Amniotic epithelial cell (primary cell): ENCODE results near the gene NARS2.
"Not testable (repeated sequence)": the region's sequence is repeated elsewhere in the genome, so short reads cannot be mapped to it uniquely, and the experiment has no call there.

Experiments used
- DNase-seq: peaks from one replicate; pipeline ENCODE4 v3.0.0-alpha.2; 2010; ENCODE audit warnings: low read depth

Gene NARS2

DNA sequence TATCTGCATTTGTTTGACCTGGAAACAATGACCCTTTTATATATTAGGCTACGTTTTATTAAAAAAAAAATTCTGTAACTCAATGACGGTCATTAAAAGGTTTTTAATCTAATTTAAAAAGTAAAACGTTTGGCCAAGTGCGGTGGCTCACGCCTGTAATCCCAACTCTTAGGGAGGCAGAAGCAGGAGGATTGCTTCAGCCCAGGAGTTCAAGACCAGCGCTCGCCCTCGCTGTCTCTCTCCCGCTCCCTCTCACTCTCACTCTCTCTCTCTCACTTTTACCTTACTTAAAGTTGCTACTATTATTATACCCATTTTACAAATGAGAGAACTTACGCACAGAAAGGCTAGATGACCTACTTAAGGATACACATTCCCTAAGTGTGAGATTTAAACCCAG is 814 bp upstream of the NARS2 start:
- no peak for DNase-seq

DNA sequence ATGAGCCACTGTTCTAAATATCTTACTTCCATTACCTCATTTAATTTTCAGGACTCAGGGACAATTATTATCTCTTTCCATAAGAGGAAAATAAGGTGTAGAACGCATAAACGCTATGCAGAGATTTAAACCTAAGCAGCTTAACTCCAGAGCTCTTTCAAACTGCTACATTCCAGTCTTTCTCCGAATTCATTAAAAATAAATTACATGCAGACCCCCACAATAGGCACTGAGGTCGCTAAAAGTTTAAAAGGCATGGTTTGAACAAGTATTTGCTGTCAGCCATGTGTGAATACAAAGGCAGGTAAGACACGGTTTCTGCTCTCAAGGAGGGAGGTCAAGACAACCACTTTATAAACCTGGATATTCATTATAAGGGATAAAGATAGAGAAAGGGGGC is 983 bp downstream of the NARS2 start:
- DNase-seq: no peak

DNA sequence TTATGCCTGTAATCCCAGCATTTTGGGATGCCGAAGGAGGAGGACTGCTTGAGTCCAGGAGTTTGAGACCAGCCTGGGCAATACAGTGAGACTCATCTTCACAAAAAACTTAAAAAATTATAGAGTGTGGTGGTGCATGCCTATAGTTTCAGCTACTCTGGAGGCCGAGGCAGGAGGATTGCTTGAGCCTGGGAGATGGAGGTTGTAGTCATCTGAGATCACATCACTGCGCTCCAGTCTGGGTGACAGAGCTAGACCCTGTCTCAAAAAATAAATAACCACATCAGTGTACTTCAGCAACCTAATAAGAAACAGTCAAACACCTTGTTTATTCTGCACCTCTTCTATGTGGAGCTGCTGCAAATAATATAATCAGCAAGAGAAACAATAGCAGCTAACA is 1.4 kb downstream of the NARS2 start:
- no peak for DNase-seq

DNA sequence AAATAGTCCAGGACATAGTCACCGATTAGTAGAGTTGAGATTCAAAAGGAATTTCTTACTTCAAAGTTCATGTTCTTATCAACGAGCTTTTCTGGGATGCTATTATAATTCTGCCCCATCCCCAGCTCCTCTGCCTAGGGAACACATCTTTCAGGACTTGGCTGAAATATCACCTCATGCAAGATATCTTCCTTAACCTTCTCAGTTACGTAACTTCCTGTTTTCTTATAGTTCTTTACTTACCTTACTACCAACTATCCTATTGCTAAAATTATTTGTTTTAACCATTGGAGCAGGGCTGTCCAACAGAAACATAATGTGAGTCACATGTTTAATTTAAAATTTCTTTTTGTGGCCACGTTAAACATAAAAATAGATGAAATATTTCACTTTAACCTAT is 2.3 kb downstream of the NARS2 start:
- DNase-seq: no peak

DNA sequence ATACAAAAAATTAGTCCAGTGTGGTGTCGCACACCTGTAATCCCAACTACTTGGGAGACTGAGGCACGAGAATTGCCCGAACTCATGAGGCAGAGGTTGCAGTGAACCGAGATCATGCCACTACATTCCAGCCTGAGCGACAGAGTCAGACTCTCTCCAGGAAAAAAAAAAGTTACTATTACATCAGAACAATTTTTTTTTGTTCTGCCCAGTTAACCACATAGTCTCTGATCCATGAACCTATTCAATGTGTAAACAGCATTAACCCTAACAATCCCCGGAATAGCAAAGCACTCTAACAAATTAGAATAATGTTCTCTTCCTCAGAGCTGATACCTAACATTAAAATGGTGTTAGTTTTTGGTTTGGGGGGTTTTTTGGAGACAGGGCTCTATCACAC is 4.6 kb downstream of the NARS2 start:
- DNase-seq: no peak

DNA sequence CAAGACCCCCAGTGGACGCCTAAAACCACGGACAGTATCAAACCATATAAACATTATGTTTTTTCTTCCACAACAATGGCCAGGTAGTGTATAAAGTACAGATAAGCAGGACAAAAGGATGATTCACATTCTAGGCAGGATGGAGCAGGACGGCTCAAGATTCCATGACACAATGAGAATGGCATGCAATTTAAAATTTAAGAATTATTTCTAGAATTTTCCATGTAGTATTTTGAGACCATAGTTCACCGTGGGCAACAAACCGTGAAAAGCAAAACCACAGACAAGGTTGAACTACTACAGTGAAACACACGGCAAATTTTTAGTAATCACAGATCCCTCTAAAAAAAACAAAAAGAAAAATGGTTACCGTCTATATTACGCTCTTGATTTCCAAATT is 7.5 kb downstream of the NARS2 start:
- peak; percentile 39 for DNase-seq

DNA sequence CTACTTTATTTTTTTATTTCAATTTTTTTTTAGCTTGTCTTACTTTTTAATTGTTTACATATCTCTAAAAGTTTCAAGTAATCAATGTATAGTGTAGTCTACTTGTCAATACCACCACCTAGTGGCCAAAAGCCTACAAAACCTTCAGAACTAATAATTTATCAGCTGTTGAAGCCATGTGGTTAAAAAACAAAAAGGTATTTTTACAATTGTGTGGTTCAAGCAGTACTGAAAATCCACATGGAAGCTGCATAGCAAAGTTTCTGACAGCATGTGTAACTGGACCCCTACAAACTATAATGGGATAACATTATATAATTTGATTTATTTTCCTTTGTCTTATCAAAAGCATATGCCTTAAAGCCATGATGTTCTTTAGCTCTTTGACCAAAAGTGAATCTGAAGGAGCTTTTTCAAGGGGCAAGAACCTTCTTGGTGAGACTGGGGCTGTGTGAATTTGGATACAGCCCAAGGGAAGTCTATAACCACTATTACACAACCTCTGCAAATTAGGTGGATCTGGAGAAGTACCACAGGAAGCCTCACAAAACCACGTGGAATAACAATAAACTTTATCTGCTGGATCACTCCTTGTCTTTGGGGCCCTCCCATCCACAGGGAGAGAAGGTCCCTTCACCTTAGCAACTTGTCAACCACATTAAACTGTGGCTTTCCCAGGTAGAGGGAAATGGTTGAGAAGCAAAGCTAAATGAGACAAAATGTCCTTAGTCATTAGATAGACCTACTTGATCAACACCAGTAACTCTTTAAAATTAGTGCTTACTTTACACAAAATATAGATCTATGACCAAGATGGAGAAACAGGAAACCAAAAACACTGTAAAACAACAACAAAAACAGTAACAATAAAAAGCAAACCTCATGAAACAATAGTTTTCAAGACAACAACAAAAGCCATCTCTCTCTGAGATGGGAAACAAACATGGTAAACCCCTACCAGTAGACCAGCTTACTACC is 9.9 kb downstream of the NARS2 start:
- DNase-seq: peak; percentile 67

DNA sequence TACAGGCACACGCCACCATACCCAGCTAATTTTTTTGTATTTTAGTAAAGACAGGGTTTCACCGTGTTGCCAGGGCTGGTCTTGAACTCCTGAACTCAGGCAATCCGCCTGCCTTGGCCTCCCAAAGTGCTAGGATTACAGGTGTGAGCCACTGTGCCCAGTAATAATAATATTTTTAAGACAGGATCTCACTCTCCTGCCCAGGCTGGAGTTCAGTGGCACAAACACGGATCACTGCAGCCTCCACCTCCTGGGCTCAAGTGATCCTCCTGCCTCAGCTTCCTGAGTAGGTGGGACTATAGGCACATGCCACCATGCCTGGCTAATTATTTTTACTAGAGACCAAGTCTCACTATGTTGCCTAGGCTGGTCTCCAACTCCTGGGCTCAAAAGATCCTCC is 10.6 kb downstream of the NARS2 start:
- not testable (repeated sequence) for DNase-seq

DNA sequence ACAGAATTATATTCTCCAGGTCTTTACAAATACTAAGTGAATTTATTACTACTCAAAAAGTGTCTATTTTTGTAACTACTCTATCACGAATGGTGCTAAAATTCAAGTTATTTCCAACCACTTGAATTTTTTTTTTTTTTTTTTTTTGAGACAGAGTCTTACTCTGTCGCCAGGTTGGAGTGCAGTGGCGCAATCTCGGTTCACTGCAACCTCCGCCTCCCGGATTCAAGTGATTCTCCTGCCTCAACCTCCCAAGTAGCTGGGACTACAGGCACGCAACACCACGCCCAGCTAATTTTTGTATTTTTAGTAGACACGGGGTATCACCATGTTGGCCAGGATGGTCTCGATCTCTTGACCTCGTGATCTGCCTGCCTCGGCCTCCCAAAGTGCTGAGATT is 11.6 kb downstream of the NARS2 start:
- not testable (repeated sequence) for DNase-seq

DNA sequence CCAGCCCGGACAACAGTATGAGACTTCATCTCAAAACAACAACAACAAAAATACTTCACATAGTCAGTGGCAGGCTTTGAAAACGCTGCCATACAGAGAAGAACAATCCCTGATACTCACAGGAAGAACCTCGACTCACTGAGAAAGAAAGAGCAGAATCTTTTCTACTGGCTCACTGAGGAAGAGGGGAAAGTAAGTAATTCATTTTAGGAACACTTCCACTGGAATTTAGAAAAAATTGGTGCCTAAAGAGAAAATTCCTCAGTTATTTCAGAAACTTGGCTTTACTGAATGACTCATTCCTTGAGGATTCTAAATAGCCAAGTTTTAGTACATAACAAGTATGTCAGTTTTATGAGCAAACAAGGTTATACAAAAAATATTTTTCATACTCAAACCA is 12.3 kb downstream of the NARS2 start:
- peak; percentile 77 for DNase-seq

DNA sequence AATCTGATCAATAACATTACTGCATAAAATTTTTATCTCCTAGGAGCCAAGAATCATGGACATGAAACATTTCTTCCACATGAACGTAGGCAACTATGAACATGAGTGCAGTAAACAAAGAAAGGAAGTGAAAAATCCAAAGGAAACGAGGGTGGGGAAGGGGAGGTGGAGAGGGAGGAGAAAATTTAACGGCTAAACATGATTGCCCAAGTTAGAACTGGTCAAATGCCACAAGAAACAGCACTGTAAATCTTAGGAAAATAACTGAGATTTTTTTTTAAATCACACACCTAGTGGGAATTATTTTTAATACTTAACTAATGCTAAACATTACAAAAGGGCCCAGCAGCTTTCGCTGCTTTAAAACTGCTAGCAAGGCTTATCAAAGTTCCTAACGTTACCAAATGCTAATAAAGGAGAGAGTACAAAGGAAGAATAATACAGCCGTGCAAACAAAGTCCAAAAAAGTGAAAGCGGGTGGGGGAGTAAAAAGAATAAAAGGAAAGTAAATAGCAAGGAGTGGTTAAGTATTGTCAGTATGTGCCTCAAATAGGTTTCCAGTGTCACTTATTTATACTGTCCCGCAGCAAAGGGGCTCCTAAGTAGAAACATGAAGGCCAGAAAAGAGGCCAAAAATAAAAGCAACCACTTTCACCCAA is 13.7 kb downstream of the NARS2 start:
- peak; percentile 37 for DNase-seq

DNA sequence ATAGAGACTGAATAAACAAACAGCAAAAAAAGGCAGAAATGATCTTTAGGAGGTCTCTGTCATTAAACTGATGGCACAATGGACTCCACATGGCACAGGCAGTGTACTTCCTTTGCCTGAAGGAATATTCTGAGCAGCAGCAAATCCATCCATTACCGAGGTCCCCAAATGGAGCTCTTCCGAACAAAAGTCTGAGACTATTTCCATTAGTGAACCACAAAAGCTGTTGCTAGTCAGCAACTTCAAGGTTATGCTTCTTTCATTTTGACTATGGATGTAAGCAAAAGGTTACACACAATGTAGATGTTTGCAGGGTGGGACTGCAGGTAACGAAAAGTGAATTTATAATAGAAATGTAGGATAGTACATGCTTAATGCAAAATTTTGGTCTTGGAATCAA is 14.5 kb downstream of the NARS2 start:
- no peak for DNase-seq

DNA sequence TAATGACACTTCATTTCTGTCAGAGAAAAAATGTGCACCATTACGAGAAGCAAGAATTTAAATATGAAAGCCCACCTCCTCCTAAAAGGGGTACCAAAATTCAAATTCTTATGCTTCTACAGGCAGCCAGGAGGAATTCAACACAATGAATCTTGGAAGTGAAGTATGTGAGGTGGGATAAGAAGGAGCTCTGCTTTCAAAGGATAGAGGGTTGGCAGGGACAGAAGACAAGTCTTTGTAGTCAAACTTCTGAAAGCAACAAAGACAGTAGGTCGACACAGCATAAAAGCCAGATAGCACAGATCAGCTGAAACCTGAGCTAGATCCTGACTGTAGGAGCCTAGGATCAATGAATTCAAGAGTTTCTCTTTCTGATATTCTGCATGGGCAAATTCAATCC is 17.4 kb downstream of the NARS2 start:
- DNase-seq: no peak

DNA sequence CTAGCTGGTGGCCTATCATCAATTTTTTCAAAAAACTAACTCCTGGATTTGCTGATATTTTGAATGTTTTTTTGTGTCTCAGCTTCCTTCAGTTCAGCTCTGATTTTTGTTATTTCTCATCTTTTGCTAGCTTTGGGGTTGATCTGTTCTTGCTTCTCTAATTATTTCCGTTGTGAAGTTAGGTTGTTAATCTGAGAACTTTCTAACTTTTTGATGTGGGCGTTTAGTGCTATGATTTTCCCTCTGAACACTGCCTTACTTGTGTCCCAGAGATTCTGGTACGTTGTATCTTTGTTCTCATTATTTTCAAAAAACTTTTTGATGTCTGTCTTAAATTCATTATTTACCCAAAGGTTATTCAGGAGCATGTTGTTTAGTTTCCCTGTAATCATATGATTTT is 19.1 kb downstream of the NARS2 start:
- DNase-seq: no peak

DNA sequence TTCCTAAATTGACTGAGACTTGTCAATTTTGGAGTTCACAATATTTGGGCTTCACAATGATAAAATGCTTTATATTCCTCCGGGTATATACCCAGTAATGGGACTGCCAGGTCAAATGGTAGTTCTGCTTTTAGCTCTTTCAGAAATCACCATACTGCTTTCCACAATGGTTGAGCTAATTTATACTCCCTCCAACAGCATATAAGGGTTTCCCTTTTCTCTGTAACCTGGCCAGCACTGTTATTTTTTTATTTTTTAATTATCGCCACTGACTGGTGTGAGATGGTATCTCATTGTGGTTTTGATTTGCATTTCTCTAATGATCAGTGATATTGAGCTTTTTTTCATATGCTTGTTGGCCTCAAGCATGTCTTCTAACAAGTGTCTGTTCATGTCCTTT is 21.8 kb downstream of the NARS2 start:
- DNase-seq: no peak

DNA sequence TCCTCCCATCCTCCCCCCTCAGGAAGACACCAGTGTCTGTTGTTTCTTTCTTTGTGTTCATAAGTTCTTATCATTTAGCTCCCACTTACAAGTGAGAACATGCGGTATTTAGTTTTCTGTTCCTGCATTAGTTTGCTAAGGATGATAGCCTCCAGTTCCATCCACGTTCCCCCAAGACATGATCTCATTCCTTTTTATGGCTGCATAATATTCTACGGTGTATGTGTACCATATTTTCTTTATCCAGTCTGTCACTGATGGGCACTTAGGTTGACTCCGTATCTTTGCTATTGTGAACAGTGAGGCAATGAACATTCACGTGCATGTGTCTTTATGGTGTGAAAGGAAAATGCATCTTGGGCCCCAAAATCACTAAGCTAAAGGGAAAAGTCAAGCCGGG is 22.5 kb downstream of the NARS2 start:
- DNase-seq: not testable (repeated sequence)

DNA sequence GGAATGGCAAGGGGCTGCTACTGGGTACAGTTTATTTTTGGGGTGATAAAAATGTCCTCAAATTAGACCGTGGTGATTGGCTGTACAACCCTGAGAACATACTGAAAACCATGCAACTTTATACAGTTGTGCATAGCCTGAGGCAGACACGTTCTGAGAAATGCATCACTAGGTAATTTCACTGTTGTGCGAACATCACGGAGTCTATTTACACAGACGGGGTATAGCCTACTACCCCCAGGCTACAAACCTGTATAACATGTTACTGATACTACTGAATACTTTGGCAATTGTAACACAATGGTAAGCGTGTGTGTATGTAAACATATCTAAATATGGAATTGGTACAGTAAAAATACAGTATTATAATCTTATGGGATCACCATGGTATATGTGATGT is 23.6 kb downstream of the NARS2 start:
- no peak for DNase-seq

DNA sequence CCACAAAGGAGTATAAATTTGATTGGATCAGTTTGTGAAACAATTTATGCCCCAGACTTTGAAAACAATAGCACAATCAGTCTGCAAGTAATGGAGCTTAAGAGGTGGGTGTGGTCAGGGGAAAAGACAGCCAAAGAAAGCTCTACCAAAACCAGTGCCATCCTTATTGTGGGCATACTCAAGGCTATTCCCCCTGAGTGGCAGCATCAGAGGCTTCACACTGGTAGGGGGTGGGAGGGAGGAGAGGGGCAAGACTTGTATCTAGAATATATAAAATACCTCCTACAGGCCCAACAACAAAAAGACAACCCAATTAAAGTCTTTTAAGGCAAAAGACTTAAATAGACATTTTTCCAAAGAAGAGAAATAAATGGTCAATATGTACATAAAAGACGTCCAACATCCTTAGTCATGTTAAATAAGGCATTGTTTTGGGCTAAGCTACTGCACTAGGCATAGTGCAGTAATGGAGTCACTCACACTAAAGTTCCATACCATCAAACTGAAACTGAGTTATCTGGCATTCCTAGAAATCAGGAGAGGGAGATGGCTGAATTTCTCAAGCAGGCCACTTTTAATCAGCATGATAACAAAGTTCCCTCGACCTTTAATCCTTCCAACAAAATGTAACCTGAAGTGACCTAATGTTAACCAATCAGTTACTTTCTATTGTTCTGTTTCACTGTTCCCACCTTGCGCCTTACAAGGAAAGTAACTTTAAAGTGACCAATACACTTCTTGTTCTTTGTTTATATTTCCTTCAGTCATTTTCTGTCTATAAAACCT is 24.8 kb downstream of the NARS2 start:
- DNase-seq: no peak

DNA sequence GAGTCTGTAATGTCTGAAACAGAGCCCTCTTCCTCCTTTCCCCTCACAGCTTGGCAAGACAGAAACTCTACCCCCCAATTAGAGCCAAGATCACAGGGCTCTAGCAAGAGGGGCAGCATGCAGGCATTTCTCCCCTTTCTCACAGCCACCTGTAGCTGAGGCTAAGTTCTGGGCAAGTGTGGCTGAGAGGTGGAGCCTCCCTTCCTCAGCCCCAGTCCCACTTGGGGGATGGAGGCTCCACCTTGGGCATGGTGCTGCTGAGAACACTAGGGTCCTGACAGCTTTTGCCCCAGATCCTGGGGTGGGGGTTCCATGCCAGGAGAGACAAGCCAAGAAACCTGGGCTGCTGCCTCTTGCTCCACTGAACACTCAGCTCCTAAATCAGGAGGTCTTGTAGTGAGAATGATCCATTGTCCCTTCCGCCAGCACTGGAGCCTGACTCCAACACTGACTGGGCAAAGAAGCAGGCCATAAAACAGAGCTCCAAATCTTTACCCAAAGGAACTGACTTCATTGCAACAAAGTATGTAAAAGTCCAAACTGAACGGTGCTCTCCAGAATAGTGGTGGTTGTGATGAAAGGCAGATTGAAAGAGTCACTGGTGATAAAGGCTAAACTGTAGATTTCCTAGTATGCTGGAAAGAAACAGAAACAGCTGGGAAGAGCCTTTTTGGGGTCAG is 25.6 kb downstream of the NARS2 start:
- DNase-seq: no peak

DNA sequence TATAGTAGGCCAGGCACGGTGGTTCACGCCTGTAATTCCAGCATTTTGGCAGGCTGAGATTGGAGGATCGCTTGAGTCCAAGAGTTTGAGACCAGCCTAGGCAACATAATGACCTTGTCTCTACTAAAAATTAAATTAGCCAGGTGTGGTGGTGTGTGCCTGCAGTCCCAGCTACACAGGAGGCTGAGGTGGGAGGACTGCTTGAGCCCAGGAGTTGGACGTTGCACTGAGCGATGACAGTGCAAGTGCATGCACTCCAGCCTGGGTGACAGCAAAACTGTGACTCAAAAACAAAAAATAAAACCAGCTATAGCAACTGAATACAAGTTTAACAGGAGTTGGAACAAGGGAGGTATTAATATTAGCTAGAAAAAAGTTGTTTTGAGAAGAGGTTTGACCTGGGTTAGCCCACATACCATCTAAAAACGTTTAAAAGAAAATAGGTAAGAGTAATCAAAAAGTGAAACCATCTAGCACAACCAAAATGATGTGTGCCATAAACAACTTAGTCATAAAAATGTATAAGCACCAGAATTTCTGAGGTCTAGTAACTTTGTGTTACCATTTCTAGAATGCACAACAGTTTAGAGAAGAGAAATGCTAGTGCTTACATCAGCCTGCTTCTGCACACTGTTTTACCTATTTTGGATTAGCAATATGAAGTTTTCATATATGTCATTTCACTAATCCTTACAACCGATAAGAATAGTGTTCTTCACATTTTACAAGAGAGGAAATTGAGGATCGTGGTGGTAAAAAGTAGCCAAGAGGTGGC is 26.5 kb downstream of the NARS2 start:
- no peak for DNase-seq

DNA sequence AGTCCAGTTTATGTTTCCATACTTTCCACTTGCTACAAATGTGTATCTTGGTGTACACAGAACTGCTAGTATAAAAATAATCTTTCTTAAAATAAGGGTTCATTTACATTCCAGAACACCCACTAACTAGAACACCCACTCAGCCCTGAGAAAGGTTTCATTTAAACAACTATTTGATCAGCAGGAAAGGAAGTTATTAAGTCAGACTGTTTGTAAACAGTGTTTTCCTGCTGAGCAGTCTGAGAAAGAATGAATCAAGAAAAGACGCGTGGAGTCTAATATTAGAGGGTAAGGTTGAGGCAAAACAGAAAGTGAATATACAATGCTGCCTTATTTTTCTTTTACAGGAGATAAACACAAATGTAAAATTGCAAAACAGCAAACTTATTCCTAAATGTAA is 32.7 kb downstream of the NARS2 start:
- no peak for DNase-seq
